ENCODE results near the gene SKA2. TPM values are rescaled to one million over a fixed set of nuclear protein-coding genes. Genes with fewer than 3 reads are reported as not detected.

Gene SKA2
- total RNA-seq, 1 donor from 2014 or later = 16.9 TPM

DNA sequence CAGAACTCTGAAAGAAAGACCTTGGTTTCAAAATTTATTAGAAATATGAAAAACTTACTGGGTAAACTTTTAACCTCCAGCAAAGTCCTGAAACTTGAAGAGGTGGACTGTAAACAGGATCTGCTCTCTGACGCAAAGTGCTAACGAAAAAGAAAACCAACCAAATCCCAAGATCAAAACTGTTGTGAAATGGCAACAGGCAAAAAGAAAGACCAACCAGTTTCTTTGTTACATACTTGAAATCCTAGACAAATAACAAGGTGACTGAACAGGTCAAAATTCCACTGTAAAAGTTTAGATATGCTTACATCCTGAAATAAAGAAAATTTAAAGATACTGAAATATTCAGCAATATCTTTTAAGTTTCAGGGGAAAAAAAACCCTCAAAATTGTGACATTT lies 92.5 kb downstream of the SKA2 start:
- TF ChIP-seq, protein P1, sequence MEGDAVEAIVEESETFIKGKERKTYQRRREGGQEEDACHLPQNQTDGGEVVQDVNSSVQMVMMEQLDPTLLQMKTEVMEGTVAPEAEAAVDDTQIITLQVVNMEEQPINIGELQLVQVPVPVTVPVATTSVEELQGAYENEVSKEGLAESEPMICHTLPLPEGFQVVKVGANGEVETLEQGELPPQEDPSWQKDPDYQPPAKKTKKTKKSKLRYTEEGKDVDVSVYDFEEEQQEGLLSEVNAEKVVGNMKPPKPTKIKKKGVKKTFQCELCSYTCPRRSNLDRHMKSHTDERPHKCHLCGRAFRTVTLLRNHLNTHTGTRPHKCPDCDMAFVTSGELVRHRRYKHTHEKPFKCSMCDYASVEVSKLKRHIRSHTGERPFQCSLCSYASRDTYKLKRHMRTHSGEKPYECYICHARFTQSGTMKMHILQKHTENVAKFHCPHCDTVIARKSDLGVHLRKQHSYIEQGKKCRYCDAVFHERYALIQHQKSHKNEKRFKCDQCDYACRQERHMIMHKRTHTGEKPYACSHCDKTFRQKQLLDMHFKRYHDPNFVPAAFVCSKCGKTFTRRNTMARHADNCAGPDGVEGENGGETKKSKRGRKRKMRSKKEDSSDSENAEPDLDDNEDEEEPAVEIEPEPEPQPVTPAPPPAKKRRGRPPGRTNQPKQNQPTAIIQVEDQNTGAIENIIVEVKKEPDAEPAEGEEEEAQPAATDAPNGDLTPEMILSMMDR (IDR thresholded peaks at IDR 0.05) = no peak
- H3K9me3 Mint-ChIP-seq = no peaks in the 10 kb centered on the region
- ATAC-seq (ENCODE audit: low read depth) (no peak), DNase-seq (no peak)
- no peaks in the 10 kb centered on the region for H3K4me1 Mint-ChIP-seq
- no peak overlapping the region for H3K27ac Mint-ChIP-seq
- intact Hi-C loops (cut with micrococcal nuclease) = no loop called here
- no peaks in the 10 kb centered on the region for H3K27me3 Mint-ChIP-seq
- ChIA-PET CTCF (no interaction called here), POLR2A (no interaction called here)
- no peak overlapping the region for H3K4me3 Mint-ChIP-seq
- H3K36me3 Mint-ChIP-seq (ENCODE audit: low read depth) = peaks cover 68% of the 10 kb centered on the region

Other genes with a start within 250 kb of the SKA2 start
- gene TRIM37, start 48.3 kb downstream of the SKA2 start, total RNA-seq = 16.4 and 17.3 TPM in 2 replicates
- gene PRR11, start 560 bp upstream of the SKA2 start, total RNA-seq = 2.4 and 4.8 TPM in 2 replicates
- gene SMG8, start 54.8 kb upstream of the SKA2 start, total RNA-seq = 18.5 and 19.6 TPM in 2 replicates
- 0.71 and 1.2 TPM in 2 replicates for gene GDPD1, start 65.3 kb upstream of the SKA2 start, total RNA-seq
- gene YPEL2, start 176.5 kb upstream of the SKA2 start, total RNA-seq = 18.3 and 19.5 TPM in 2 replicates

Data from activated B cell treated with CpG ODN at 0.5 μM for 24 hours (primary cell).